DND-41 (cell line): ENCODE data around the gene MEOX1.

ENCODE experiments used
- EZH2 ChIP-seq: IDR thresholded peaks from 3 replicates; pipeline ENCODE4 v1.6.1; 2012; ENCODE audit warnings: borderline replicate concordance, low read depth, mild to moderate bottlenecking, moderate library complexity, low read length, inconsistent platforms; ENCODE audit not compliant: severe bottlenecking
- TF ChIP-seq, protein P1 (sequence below): IDR thresholded peaks from 2 replicates; pipeline ENCODE4 v1.5.1; 2012; ENCODE audit warnings: borderline replicate concordance, low read length, moderate library complexity, mild to moderate bottlenecking; ENCODE audit not compliant: poor library complexity, severe bottlenecking; ENCODE audit errors: extremely low read depth

DNA sequence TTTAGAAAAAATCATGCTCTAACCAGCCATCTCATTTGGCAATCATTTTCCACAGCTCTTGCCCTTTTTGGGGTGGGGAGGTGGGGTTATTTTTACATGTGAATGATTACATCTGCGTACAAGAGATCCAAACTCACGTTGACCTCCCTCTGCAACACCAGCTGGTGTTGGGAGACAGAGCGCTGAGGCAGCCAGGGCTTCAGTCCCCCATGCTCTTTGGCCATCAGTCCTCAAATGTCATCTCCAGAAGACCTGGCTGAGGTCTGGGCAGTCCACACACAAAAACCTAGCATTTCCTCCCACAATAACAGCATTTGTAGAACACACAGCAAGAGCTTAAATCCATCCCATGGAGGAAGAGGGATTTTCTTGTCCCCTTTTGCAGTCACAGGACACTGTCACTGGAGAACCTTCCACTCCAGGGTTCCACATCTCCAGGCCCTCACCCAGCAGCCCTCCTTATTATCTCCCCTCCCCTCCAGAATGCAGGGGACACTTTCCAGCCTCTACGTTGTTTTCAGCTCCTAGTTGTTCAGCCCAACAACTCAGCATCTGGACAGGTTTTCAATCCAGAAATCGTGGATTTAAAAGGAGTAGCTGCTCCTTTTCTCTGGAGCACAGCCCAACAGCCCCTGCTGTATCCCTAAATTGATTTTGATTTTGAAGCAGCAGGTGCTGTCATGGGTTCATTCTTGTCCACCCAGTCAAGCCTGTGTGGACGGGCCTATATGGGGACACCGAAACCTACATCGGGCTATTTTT is 21.1 kb downstream of the MEOX1 start:
- TF ChIP-seq, protein P1, sequence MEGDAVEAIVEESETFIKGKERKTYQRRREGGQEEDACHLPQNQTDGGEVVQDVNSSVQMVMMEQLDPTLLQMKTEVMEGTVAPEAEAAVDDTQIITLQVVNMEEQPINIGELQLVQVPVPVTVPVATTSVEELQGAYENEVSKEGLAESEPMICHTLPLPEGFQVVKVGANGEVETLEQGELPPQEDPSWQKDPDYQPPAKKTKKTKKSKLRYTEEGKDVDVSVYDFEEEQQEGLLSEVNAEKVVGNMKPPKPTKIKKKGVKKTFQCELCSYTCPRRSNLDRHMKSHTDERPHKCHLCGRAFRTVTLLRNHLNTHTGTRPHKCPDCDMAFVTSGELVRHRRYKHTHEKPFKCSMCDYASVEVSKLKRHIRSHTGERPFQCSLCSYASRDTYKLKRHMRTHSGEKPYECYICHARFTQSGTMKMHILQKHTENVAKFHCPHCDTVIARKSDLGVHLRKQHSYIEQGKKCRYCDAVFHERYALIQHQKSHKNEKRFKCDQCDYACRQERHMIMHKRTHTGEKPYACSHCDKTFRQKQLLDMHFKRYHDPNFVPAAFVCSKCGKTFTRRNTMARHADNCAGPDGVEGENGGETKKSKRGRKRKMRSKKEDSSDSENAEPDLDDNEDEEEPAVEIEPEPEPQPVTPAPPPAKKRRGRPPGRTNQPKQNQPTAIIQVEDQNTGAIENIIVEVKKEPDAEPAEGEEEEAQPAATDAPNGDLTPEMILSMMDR = no peak
- no peak for TF ChIP-seq EZH2
